Peyer's patch (tissue), 4 donors: Measurements from ENCODE around the gene PIP5KL1. TPM values are rescaled to one million over a fixed set of nuclear protein-coding genes. Genes with fewer than 3 reads are reported as not detected.

Experiments used
- DNase-seq, 3 donors: peaks; one replicate each; pipeline ENCODE4 v3.0.0-alpha.2; 2017 to 2019
- H3K27ac ChIP-seq, 4 donors: fragments of 200-600 bp; sonication (generic); one replicate each; pipeline ENCODE4 v1.5.1; 2016 to 2019
- H3K27me3 ChIP-seq, 2 donors: fragments of 200-600 bp; sonication (generic); one replicate each; pipeline ENCODE4 v1.5.1; 2019
- H3K36me3 ChIP-seq, 3 donors: fragments of 200-600 bp; sonication (generic); one replicate each; pipeline ENCODE4 v1.5.1; 2016 to 2019
- H3K4me1 ChIP-seq, 4 donors: fragments of 200-600 bp; sonication (generic); one replicate each; pipeline ENCODE4 v1.5.1; 2016 to 2019
- H3K4me3 ChIP-seq, 4 donors: fragments of 200-600 bp; sonication (generic); 1 replicate in 3 of 4; 2 replicates in 1 of 4; pipeline ENCODE4 v1.5.1; 2016 to 2019; ENCODE audit warnings: mild to moderate bottlenecking in 1 of 4
- H3K9me3 ChIP-seq, 4 donors: fragments of 200-600 bp; sonication (generic); one replicate each; pipeline ENCODE4 v1.5.1; 2016 to 2019; ENCODE audit warnings: mild to moderate bottlenecking in 1 of 4
- CTCF ChIP-seq, 6 experiments: fragments of 450-650 bp in 4 of 6; fragments of 200-600 bp in 2 of 6; sonication (generic) in 1 of 6; IDR thresholded peaks; one replicate each; pipeline ENCODE4 v1.5.1; 2017 to 2019; ENCODE audit warnings: antibody characterized with exemption in 6 of 6, mild to moderate bottlenecking in 3 of 6, moderate library complexity in 1 of 6
- POLR2A ChIP-seq, 2 donors: fragments of 450-650 bp; IDR thresholded peaks; one replicate each; pipeline ENCODE4 v1.5.1; 2017; ENCODE audit warnings: antibody characterized with exemption in 2 of 2, mild to moderate bottlenecking in 2 of 2, moderate library complexity in 2 of 2
- total RNA-seq, 4 donors: library from RNA; depleted of rRNA; stranded (reverse); fragments of >200 nt; gene quantifications; one replicate each; pipeline ENCODE4 v1.1.0, GENCODE V29; 2016

PIP5KL1 gene
- total RNA-seq, 4 donors from 2014 or later, result 2.5 TPM; not detected in 3

- H3K27ac ChIP-seq, result peak overlapping the region in 2 of 4 donors; percentile 34 to 86
These were observed 28.8 kb upstream of the PIP5KL1 start for GRCh38 chr9:127959398-127959797.

GRCh38 chr9:127958728-127959127 is 28.2 kb upstream of the PIP5KL1 start:
- Histone ChIP-seq H3K36me3 (no peaks in the 10 kb centered on the region), H3K4me3 (no peak overlapping the region), H3K27me3 (no peaks in the 10 kb centered on the region), H3K9me3 (no peaks in the 10 kb centered on the region), H3K4me1 (peaks cover 13 to 67% (median 42%) of the 10 kb centered on the region in 4 donors), H3K27ac (no peak overlapping the region)
- DNase-seq, result no peak
- TF ChIP-seq POLR2A (IDR thresholded peaks at IDR 0.05) (no peak), CTCF (IDR thresholded peaks at IDR 0.05) (no peak)

More at GRCh38 chr9:127959398-127959797, 28.8 kb upstream of the PIP5KL1 start:
- H3K4me3 ChIP-seq, result no peak overlapping the region
- no peak for DNase-seq
- peaks cover 13 to 67% (median 45%) of the 10 kb centered on the region in 4 donors for H3K4me1 ChIP-seq
- no peaks in the 10 kb centered on the region for H3K36me3 ChIP-seq
- TF ChIP-seq CTCF (IDR thresholded peaks at IDR 0.05), result no peak
- TF ChIP-seq POLR2A (IDR thresholded peaks at IDR 0.05), result no peak
- H3K9me3 ChIP-seq, result no peaks in the 10 kb centered on the region
- no peaks in the 10 kb centered on the region for H3K27me3 ChIP-seq

GRCh38 chr9:127955294-127956015 is 24.9 kb upstream of the PIP5KL1 start:
- Histone ChIP-seq H3K36me3 (peaks cover 0 to 10% (median 0%) of the 10 kb centered on the region in 3 donors), H3K4me1 (peaks cover 11 to 62% (median 32%) of the 10 kb centered on the region in 4 donors), H3K27me3 (no peaks in the 10 kb centered on the region), H3K4me3 (peak overlapping the region in 2 of 4 donors; percentile 3 to 22), H3K9me3 (no peaks in the 10 kb centered on the region), H3K27ac (peak overlapping the region; percentile 61 to 95 (median 78))
- TF ChIP-seq CTCF (IDR thresholded peaks at IDR 0.05) (peak; percentile 46 to 91 (median 70)), POLR2A (IDR thresholded peaks at IDR 0.05) (peak in 1 of 2 donors; percentile 61)
- peak; percentile 64 to 95 (median 90) for DNase-seq

- Histone ChIP-seq H3K9me3 (no peaks in the 10 kb centered on the region), H3K4me1 (peaks cover 9 to 59% (median 30%) of the 10 kb centered on the region in 4 donors), H3K36me3 (peaks cover 0 to 16% (median 0%) of the 10 kb centered on the region in 3 donors), H3K4me3 (peak overlapping the region in 2 of 4 donors; percentile 3 to 10), H3K27ac (peak overlapping the region; percentile 61 to 95 (median 78)), H3K27me3 (no peaks in the 10 kb centered on the region)
- TF ChIP-seq CTCF (IDR thresholded peaks at IDR 0.05) (no peak), POLR2A (IDR thresholded peaks at IDR 0.05) (no peak)
- no peak for DNase-seq
These were observed 24.3 kb upstream of the PIP5KL1 start for GRCh38 chr9:127954831-127955293.

GRCh38 chr9:127953768-127954505 is 23.4 kb upstream of the PIP5KL1 start:
- DNase-seq, result no peak
- Histone ChIP-seq H3K4me1 (peaks cover 9 to 64% (median 30%) of the 10 kb centered on the region in 4 donors), H3K36me3 (peaks cover 0 to 22% (median 0%) of the 10 kb centered on the region in 3 donors), H3K27me3 (no peaks in the 10 kb centered on the region), H3K27ac (peak overlapping the region in 3 of 4 donors; percentile 61 to 95 (median 70)), H3K4me3 (no peak overlapping the region), H3K9me3 (no peaks in the 10 kb centered on the region)
- no peak for TF ChIP-seq POLR2A (IDR thresholded peaks at IDR 0.05)
